Mucosa of stomach (tissue), 1 donor: ENCODE results near the gene DCP2.
A peak's percentile ranks its signal among the peaks of the same experiment; 100 is the strongest.

Experiments used
- H3K27me3 ChIP-seq: one replicate; pipeline ENCODE4 v1.7.0; 2013; ENCODE audit warnings: mild to moderate bottlenecking, low read length; ENCODE audit not compliant: control insufficient read depth, insufficient read depth
- H3K36me3 ChIP-seq: one replicate; pipeline ENCODE4 v1.7.0; 2013; ENCODE audit warnings: low read length; ENCODE audit not compliant: control insufficient read depth, insufficient read depth
- H3K4me1 ChIP-seq: one replicate; pipeline ENCODE4 v1.7.0; 2013; ENCODE audit warnings: mild to moderate bottlenecking, low read length; ENCODE audit not compliant: control insufficient read depth, insufficient read depth
- H3K4me3 ChIP-seq: one replicate; pipeline ENCODE4 v1.7.0; 2013; ENCODE audit warnings: low read length
- H3K9ac ChIP-seq: one replicate; pipeline ENCODE4 v1.7.0; 2013; ENCODE audit warnings: mild to moderate bottlenecking, low read length, moderate library complexity
- H3K9me3 ChIP-seq: one replicate; pipeline ENCODE4 v1.7.0; 2013; ENCODE audit warnings: mild to moderate bottlenecking, low read length, moderate library complexity; ENCODE audit not compliant: control insufficient read depth
- donor health status: Pancreatic carcinoma.

DCP2 gene

GRCh38 chr5:112976432-112977309 is at the start of gene DCP2:
TSS of gene DCP2 (plus strand) at chr5:112976798. CDS start at chr5:112976934, 136 bp downstream.
- Histone ChIP-seq H3K9ac (peak within 1 kb of the TSS; percentile 91), H3K4me1 (no peaks in the 10 kb centered on the region), H3K4me3 (peak within 1 kb of the TSS; percentile 53), H3K36me3 (no peaks in the 10 kb centered on the region), H3K27me3 (no peaks in the 10 kb centered on the region), H3K9me3 (no peaks in the 10 kb centered on the region)

DNA sequence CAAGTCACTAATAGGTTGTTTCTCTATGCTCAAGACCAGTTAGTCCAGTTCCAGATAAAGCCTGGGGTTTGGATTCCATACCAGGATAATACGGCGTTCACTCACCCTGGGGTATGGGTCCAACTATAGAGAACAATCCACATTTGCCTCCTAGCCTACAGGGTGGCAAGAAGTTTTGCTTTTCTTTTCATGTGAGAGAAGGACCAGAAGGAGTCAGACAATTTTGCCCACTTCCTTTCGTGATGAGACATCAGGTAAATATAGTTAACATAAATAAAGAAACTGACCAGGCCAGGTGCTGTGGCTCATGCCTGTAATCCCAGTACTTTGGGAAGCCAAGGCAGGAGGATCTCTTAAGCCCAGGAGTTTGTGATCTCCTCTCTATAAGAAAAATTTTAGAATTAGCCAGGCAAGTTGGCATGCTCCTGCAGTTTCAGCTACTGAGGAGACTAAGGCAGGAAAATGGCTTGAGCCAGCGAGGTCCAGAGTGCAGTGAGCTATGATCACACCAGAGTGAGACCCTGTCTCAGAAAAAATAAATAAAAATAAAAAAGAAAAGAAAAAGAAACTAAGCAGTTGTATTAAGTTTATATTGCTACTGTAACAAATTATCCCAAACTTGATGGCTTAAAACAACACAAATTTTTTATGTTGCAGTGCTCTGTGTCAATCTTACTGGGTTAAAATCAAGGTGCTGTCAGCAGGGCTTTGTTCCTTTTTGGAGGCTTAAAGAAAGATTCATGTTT is 47.1 kb upstream of the DCP2 start:
- Histone ChIP-seq H3K36me3 (no peaks in the 10 kb centered on the region), H3K9ac (no peak overlapping the region), H3K4me3 (no peak overlapping the region), H3K9me3 (no peaks in the 10 kb centered on the region), H3K27me3 (peaks cover 3% of the 10 kb centered on the region), H3K4me1 (no peaks in the 10 kb centered on the region)

DNA sequence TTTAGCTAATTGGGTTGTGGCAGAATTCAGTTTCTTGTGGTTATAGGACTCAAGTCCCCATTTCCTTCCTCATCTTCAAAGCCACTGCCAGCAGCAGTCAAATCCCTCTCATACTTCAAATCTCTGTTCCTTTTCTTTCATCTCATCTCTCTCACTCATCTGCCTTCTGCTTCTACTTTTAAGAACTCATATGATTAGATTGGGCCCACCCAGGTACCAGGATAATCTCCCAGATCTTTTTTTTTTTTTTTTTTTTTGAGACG is 46.6 kb upstream of the DCP2 start:
- Histone ChIP-seq H3K9me3 (no peaks in the 10 kb centered on the region), H3K9ac (no peak overlapping the region), H3K4me3 (no peak overlapping the region), H3K27me3 (peaks cover 3% of the 10 kb centered on the region), H3K4me1 (no peaks in the 10 kb centered on the region), H3K36me3 (no peaks in the 10 kb centered on the region)

DNA sequence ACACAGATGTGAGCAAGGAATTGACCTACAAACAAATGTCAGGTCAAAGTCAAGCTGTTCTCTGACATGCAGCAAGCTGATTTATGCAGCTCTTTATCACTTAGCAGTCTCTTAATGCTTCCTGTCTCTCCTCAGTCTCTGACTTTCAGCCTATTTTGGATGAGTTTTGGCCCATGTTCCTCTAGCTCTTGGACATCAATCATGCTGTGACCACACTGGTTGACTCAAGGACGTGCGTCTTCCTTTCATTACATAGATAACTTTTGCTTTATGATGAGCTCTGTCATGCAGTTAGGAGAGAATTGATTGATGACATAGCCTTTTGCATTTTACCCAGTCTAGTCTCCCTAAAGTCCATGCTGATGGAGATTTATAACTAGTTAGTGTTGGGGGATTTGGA is 45.1 kb upstream of the DCP2 start:
- Histone ChIP-seq H3K9ac (no peak overlapping the region), H3K9me3 (no peaks in the 10 kb centered on the region), H3K36me3 (no peaks in the 10 kb centered on the region), H3K4me1 (no peaks in the 10 kb centered on the region), H3K27me3 (peaks cover 3% of the 10 kb centered on the region), H3K4me3 (no peak overlapping the region)

- no peak overlapping the region for H3K4me3 ChIP-seq
- H3K36me3 ChIP-seq: no peaks in the 10 kb centered on the region
- no peaks in the 10 kb centered on the region for H3K4me1 ChIP-seq
- no peaks in the 10 kb centered on the region for H3K9me3 ChIP-seq
- H3K9ac ChIP-seq: no peak overlapping the region
- peaks cover 3% of the 10 kb centered on the region for H3K27me3 ChIP-seq
These were observed 43.5 kb upstream of the DCP2 start for GRCh38 chr5:112933105-112933504.

GRCh38 chr5:112933651-112934365 is 42.8 kb upstream of the DCP2 start:
- Histone ChIP-seq H3K4me1 (no peaks in the 10 kb centered on the region), H3K9me3 (no peaks in the 10 kb centered on the region), H3K36me3 (no peaks in the 10 kb centered on the region), H3K27me3 (peaks cover 3% of the 10 kb centered on the region), H3K4me3 (no peak overlapping the region), H3K9ac (no peak overlapping the region)

GRCh38 chr5:112934366-112934663 is 42.3 kb upstream of the DCP2 start:
- Histone ChIP-seq H3K4me3 (no peak overlapping the region), H3K27me3 (peaks cover 3% of the 10 kb centered on the region), H3K4me1 (no peaks in the 10 kb centered on the region), H3K36me3 (no peaks in the 10 kb centered on the region), H3K9ac (no peak overlapping the region), H3K9me3 (no peaks in the 10 kb centered on the region)

- no peaks in the 10 kb centered on the region for H3K9me3 ChIP-seq
- peaks cover 3% of the 10 kb centered on the region for H3K27me3 ChIP-seq
- no peak overlapping the region for H3K9ac ChIP-seq
- no peaks in the 10 kb centered on the region for H3K36me3 ChIP-seq
- no peaks in the 10 kb centered on the region for H3K4me1 ChIP-seq
- H3K4me3 ChIP-seq: no peak overlapping the region
These were observed 40.9 kb upstream of the DCP2 start for GRCh38 chr5:112935675-112936074.

DNA sequence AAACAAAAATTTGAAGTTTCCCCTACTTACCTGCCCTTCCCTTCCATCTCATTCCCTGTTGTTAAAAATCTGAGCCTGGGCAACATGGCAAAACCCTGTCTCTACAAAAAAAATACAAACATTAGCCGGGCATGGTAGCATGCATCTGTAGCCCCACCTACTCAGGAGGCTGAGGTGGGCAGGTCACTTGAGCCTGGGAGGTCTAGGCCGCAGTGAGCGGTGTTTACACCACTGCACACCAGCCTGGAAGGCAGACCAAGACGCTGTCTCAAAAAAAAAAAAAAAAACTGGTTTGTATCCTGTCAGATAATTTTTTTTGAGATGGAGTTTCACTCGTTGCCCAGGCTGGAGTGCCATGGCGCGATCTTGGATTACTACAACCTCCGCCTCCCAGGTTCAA is 38.3 kb upstream of the DCP2 start:
- H3K9ac ChIP-seq: no peak overlapping the region
- no peaks in the 10 kb centered on the region for H3K9me3 ChIP-seq
- H3K36me3 ChIP-seq: no peaks in the 10 kb centered on the region
- H3K4me1 ChIP-seq: no peaks in the 10 kb centered on the region
- H3K4me3 ChIP-seq: no peak overlapping the region
- H3K27me3 ChIP-seq: no peaks in the 10 kb centered on the region

GRCh38 chr5:112940670-112941069 is 35.9 kb upstream of the DCP2 start:
- Histone ChIP-seq H3K27me3 (no peaks in the 10 kb centered on the region), H3K9ac (no peak overlapping the region), H3K4me1 (no peaks in the 10 kb centered on the region), H3K4me3 (no peak overlapping the region), H3K36me3 (no peaks in the 10 kb centered on the region), H3K9me3 (no peaks in the 10 kb centered on the region)

DNA sequence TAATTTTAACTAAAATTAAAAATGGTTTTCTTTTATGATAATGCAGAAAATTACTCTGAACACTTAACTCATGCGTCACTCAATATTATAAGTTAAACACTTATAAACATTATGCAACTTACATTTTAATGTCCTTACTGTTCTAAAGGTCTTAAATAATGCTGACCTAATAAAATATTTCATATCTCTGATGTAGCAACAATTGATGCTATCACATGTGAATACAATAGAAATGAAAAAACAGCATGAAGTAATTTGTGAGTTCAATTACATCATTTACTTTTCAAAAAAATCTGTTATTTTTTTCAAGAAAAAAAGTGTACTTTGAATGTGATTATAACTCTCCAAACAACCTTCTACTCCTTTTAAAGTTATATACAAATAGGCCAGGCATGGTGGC is 28.1 kb upstream of the DCP2 start:
- no peak overlapping the region for H3K9ac ChIP-seq
- no peaks in the 10 kb centered on the region for H3K27me3 ChIP-seq
- no peaks in the 10 kb centered on the region for H3K36me3 ChIP-seq
- no peaks in the 10 kb centered on the region for H3K4me1 ChIP-seq
- no peak overlapping the region for H3K4me3 ChIP-seq
- no peaks in the 10 kb centered on the region for H3K9me3 ChIP-seq

DNA sequence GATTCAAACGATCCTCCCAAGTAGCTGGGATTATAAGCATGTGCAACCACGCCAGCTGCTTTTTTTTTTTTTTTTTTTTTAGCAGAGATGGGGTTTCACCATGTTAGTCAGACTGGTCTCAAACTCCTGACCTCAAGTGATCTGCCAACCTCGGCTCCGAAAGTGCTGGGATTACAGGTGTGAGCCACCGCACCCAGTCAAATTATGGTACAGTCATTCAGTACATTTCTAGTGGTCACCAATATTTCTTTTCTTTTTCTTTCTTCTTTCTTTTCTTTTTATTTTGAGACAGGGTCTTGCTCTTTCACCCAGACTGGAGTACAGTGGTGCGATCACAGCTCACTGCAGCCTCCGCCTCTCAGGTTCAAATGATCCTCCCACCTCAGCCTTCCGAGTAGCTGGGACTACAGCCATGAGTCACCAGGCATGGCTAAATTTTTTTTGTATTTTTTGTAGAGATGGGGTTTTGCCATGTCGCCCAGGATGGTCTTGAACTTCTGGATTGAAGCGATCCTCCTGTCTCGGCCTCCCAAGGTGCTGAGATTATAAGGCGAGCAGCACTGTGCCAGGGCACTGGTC is 25.4 kb upstream of the DCP2 start:
- no peaks in the 10 kb centered on the region for H3K36me3 ChIP-seq
- H3K27me3 ChIP-seq: no peaks in the 10 kb centered on the region
- no peak overlapping the region for H3K9ac ChIP-seq
- no peaks in the 10 kb centered on the region for H3K4me1 ChIP-seq
- H3K4me3 ChIP-seq: no peak overlapping the region
- H3K9me3 ChIP-seq: no peaks in the 10 kb centered on the region
